Measurements from ENCODE around the gene ASXL3. TPM values are rescaled to one million over a fixed set of nuclear protein-coding genes. Genes with fewer than 3 reads are reported as not detected.

ASXL3 gene
- total and polyA plus RNA-seq, 10 of the 15 experiments (the other 5 are each of a cell fraction or from before 2014, with no cell fraction given): 0.15 TPM; not detected in 9

GRCh38 chr18:33751613-33752221 lies 173.7 kb downstream of the ASXL3 start (continued):
- no peak for TF ChIP-seq KAT2A (conservative IDR thresholded peaks at IDR 0.05; ENCODE audit: control insufficient read depth, low read depth, low read length)
- TF ChIP-seq PAX5 (IDR thresholded peaks at IDR 0.05; ENCODE audit: borderline replicate concordance, low read depth, low read length): no peak
- TF ChIP-seq ZZZ3 (IDR thresholded peaks at IDR 0.05; ENCODE audit: control insufficient read depth, insufficient read length, low read depth): no peak
- no peak for TF ChIP-seq CHD2 (IDR thresholded peaks at IDR 0.05; ENCODE audit: borderline replicate concordance, low read depth, low read length)
- TF ChIP-seq ZBTB40 (IDR thresholded peaks at IDR 0.05; ENCODE audit: borderline replicate concordance): no peak
- no peak for TF ChIP-seq RB1 (IDR thresholded peaks at IDR 0.05; ENCODE audit: borderline replicate concordance)
- no peak for TF ChIP-seq IKZF2 (IDR thresholded peaks at IDR 0.05)
- peak; percentile 10; the same call in 1 of the 2 replicates for TF ChIP-seq SMC3 (IDR thresholded peaks at IDR 0.05; ENCODE audit: borderline replicate concordance, low read length)
- no peak for TF ChIP-seq RUNX3 (IDR thresholded peaks at IDR 0.05; ENCODE audit: low read length)
- TF ChIP-seq TBL1XR1 (IDR thresholded peaks at IDR 0.05; ENCODE audit: low read depth, low read length): no peak
- no peak for TF ChIP-seq NR2C2 (IDR thresholded peaks at IDR 0.05; ENCODE audit: borderline replicate concordance, control insufficient read depth, insufficient read length, low read depth)

All from GM12878 (cell line).